DMS114 treated with DMSO at 0.1 percent for 48 hours (cell line): Measurements from ENCODE around the gene AHCY.
"Not testable (repeated sequence)": the region's sequence is repeated elsewhere in the genome, so short reads cannot be mapped to it uniquely, and the experiment has no call there.

Experiments
- DNase-seq: peaks from one replicate; lab custom pipeline; 2025; ENCODE audit not compliant: unreplicated experiment; lab: John Stamatoyannopoulos, UW

The AHCY gene

GRCh38 chr20:34262488-34263288 lies 40.5 kb downstream of the AHCY start:
- DNase-seq, result no peak

GRCh38 chr20:34260208-34260942 lies 42.8 kb downstream of the AHCY start:
- DNase-seq, result no peak

GRCh38 chr20:34256629-34257124 lies 46.5 kb downstream of the AHCY start:
- no peak for DNase-seq

GRCh38 chr20:34254979-34255378 lies 48.2 kb downstream of the AHCY start:
- no peak for DNase-seq

- not testable (repeated sequence) for DNase-seq
These were observed 50.6 kb downstream of the AHCY start for GRCh38 chr20:34252431-34253086.

GRCh38 chr20:34251619-34252018 lies 51.5 kb downstream of the AHCY start:
- no peak for DNase-seq

- DNase-seq, result no peak
These were observed 53.1 kb downstream of the AHCY start for GRCh38 chr20:34250005-34250404.

- DNase-seq, result no peak
These were observed 53.9 kb downstream of the AHCY start for GRCh38 chr20:34249291-34249690.

GRCh38 chr20:34246126-34246626 lies 57.0 kb downstream of the AHCY start:
- no peak for DNase-seq

GRCh38 chr20:34243377-34243776 lies 59.8 kb downstream of the AHCY start:
- no peak for DNase-seq

- DNase-seq, result no peak
These were observed 60.3 kb downstream of the AHCY start for GRCh38 chr20:34242879-34243278.

GRCh38 chr20:34242015-34242414 lies 61.1 kb downstream of the AHCY start:
- DNase-seq, result not testable (repeated sequence)

- DNase-seq, result no peak
These were observed 62.2 kb downstream of the AHCY start, which contains the start of gene ASIP for GRCh38 chr20:34240693-34241615. Gene ASIP, plus strand, starts transcription at chr20:34241423. Its CDS starts 18,952 bp downstream, at chr20:34260375.

- DNase-seq, result no peak
These were observed 63.0 kb downstream of the AHCY start for GRCh38 chr20:34240121-34240520.

GRCh38 chr20:34237942-34238341 lies 65.2 kb downstream of the AHCY start:
- no peak for DNase-seq

- no peak for DNase-seq
These were observed 67.3 kb downstream of the AHCY start for GRCh38 chr20:34235875-34236274.

GRCh38 chr20:34233687-34234086 lies 69.5 kb downstream of the AHCY start:
- no peak for DNase-seq

GRCh38 chr20:34232494-34233087 lies 70.6 kb downstream of the AHCY start:
- DNase-seq, result no peak

- no peak for DNase-seq
These were observed 71.5 kb downstream of the AHCY start for GRCh38 chr20:34231634-34232033.
